Measurements from ENCODE around the gene GCLC.

Gene GCLC

GRCh38 chr6:53512626-53513025 is 32.3 kb downstream of the GCLC start:
- in situ Hi-C loops (cut with MboI; ENCODE audit: low sequenced_read_pairs, unreplicated experiment) = no loop called here
- no peak for DNase-seq (ENCODE audit: low spot score)
- TF ChIP-seq, protein P1, sequence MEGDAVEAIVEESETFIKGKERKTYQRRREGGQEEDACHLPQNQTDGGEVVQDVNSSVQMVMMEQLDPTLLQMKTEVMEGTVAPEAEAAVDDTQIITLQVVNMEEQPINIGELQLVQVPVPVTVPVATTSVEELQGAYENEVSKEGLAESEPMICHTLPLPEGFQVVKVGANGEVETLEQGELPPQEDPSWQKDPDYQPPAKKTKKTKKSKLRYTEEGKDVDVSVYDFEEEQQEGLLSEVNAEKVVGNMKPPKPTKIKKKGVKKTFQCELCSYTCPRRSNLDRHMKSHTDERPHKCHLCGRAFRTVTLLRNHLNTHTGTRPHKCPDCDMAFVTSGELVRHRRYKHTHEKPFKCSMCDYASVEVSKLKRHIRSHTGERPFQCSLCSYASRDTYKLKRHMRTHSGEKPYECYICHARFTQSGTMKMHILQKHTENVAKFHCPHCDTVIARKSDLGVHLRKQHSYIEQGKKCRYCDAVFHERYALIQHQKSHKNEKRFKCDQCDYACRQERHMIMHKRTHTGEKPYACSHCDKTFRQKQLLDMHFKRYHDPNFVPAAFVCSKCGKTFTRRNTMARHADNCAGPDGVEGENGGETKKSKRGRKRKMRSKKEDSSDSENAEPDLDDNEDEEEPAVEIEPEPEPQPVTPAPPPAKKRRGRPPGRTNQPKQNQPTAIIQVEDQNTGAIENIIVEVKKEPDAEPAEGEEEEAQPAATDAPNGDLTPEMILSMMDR (IDR thresholded peaks at IDR 0.05; ENCODE audit: borderline replicate concordance, control extremely low read depth, extremely low read depth, insufficient read depth, missing control alignments) = no peak

GRCh38 chr6:53510746-53511145 is 34.2 kb downstream of the GCLC start:
- TF ChIP-seq, protein P1 (IDR thresholded peaks at IDR 0.05; ENCODE audit: borderline replicate concordance, control extremely low read depth, extremely low read depth, insufficient read depth, missing control alignments) = no peak
- in situ Hi-C loops (cut with MboI; ENCODE audit: low sequenced_read_pairs, unreplicated experiment) = no loop called here

GRCh38 chr6:53506872-53507271 is 38.0 kb downstream of the GCLC start:
- in situ Hi-C loops (cut with MboI; ENCODE audit: low sequenced_read_pairs, unreplicated experiment) = no loop called here
- TF ChIP-seq, protein P1 (IDR thresholded peaks at IDR 0.05; ENCODE audit: borderline replicate concordance, control extremely low read depth, extremely low read depth, insufficient read depth, missing control alignments) = no peak
- no peak for DNase-seq (ENCODE audit: low spot score)

More at GRCh38 chr6:53510746-53511145, 34.2 kb downstream of the GCLC start:
- no peak for DNase-seq (ENCODE audit: low spot score)

DNA sequence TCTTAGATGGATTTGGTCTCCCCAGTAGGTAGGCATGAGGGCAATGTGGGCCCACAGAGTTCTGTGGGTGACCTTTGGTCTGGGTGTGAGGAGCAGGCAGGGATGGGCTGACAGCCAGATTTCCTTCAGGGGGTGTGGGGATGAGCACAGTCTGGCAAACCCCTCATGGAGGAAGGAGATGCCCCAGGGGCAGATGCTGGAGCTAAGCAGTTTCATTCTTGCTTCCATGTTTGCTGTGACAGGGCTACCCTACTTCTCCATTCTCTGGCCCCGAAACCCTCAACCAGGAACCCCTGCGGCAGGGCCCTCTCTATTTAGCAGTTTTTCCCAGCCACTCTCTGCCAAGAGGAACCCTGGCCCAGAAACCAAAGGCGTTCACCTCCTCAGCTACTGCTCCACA is 40.4 kb downstream of the GCLC start:
- in situ Hi-C loops (cut with MboI; ENCODE audit: low sequenced_read_pairs, unreplicated experiment) = no loop called here
- TF ChIP-seq, protein P1 (IDR thresholded peaks at IDR 0.05; ENCODE audit: borderline replicate concordance, control extremely low read depth, extremely low read depth, insufficient read depth, missing control alignments) = no peak
- DNase-seq (ENCODE audit: low spot score) = no peak

- in situ Hi-C loops (cut with MboI; ENCODE audit: low sequenced_read_pairs, unreplicated experiment) = no loop called here
- no peak for DNase-seq (ENCODE audit: low spot score)
- TF ChIP-seq, protein P1 (IDR thresholded peaks at IDR 0.05; ENCODE audit: borderline replicate concordance, control extremely low read depth, extremely low read depth, insufficient read depth, missing control alignments) = no peak
Measured at GRCh38 chr6:53503060-53503459, 41.8 kb downstream of the GCLC start.

- DNase-seq (ENCODE audit: low spot score) = no peak
- in situ Hi-C loops (cut with MboI; ENCODE audit: low sequenced_read_pairs, unreplicated experiment) = no loop called here
Measured at GRCh38 chr6:53501432-53501831, 43.5 kb downstream of the GCLC start.

More at GRCh38 chr6:53501432-53501831, 43.5 kb downstream of the GCLC start:
- TF ChIP-seq, protein P1 (IDR thresholded peaks at IDR 0.05; ENCODE audit: borderline replicate concordance, control extremely low read depth, extremely low read depth, insufficient read depth, missing control alignments) = no peak

All from GM13976 (cell line).